ENCODE data around the gene EME1. TPM values are rescaled to one million over a fixed set of nuclear protein-coding genes. Genes with fewer than 3 reads are reported as not detected.

The EME1 gene, protein sequence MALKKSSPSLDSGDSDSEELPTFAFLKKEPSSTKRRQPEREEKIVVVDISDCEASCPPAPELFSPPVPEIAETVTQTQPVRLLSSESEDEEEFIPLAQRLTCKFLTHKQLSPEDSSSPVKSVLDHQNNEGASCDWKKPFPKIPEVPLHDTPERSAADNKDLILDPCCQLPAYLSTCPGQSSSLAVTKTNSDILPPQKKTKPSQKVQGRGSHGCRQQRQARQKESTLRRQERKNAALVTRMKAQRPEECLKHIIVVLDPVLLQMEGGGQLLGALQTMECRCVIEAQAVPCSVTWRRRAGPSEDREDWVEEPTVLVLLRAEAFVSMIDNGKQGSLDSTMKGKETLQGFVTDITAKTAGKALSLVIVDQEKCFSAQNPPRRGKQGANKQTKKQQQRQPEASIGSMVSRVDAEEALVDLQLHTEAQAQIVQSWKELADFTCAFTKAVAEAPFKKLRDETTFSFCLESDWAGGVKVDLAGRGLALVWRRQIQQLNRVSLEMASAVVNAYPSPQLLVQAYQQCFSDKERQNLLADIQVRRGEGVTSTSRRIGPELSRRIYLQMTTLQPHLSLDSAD
- total RNA-seq: 10 to 100 TPM in 1 of 4 donors, 1 to 10 TPM in 2, under 1 TPM in 1; 0.53 to 23.1 (median 1.9) TPM

DNA sequence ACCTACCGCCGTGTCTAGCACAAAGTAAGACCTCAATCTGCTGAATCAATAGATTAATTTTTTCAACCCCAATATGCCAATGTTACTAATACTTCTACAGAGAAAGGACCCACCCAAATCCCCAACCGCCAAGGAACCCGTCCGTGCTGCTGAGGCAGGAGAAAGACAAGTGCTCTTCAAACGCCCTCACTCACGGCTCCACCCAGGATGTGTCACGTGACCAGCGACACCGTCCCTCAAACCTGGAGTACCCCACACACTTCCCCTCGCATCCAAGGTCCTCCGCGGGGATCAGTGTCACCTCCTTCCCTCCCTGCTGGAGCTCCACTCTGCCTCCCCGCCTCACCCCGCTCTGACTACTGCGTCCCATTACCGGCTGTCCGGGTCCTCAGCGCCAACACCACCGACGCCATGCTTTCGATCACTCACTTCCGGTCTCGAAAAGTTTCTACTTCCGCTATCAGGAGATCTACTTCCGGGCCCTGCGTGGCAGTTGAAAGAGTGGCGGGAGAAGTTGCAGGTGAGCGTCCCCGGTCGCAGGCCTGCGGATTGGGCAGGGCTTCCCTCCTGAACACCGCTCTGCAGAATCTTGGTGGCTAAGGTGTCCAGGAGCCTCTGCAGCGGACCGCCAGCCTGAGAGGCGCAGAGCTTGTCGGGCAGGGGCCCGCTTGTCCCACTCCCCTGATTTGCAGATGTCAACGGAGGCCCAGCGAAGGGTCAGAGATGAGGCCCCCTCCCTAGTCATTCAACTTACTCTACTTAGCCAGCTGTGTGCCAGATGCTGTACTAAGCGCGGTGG lies at the start of gene EME1, which contains the start of gene MRPL27:
Gene EME1 (plus strand): TSS at position 472 of the 799 bp plus-strand sequence. CDS start 1,980 bp downstream, outside the sequence.
Gene MRPL27 (minus strand): TSS at position 427 of the 799 bp plus-strand sequence. CDS start 14 bp downstream, at position 413.
- Histone ChIP-seq H3K36me3 (peaks cover 0 to 27% (median 0%) of the 10 kb centered on the region in 3 donors), H3K4me3 (peak within 1 kb of the TSS; percentile 75 to 91 (median 84)), H3K9me3 (no peaks in the 10 kb centered on the region), H3K27ac (peak within 1 kb of the TSS; percentile 93 to 97 (median 94)), H3K27me3 (no peaks in the 10 kb centered on the region), H3K4me1 (peaks cover 0 to 21% (median 5%) of the 10 kb centered on the region in 4 donors)
- peak; percentile 90 to 95 (median 94) for DNase-seq
- TF ChIP-seq, protein P1, sequence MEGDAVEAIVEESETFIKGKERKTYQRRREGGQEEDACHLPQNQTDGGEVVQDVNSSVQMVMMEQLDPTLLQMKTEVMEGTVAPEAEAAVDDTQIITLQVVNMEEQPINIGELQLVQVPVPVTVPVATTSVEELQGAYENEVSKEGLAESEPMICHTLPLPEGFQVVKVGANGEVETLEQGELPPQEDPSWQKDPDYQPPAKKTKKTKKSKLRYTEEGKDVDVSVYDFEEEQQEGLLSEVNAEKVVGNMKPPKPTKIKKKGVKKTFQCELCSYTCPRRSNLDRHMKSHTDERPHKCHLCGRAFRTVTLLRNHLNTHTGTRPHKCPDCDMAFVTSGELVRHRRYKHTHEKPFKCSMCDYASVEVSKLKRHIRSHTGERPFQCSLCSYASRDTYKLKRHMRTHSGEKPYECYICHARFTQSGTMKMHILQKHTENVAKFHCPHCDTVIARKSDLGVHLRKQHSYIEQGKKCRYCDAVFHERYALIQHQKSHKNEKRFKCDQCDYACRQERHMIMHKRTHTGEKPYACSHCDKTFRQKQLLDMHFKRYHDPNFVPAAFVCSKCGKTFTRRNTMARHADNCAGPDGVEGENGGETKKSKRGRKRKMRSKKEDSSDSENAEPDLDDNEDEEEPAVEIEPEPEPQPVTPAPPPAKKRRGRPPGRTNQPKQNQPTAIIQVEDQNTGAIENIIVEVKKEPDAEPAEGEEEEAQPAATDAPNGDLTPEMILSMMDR (IDR thresholded peaks at IDR 0.05): peak in 1 of 6 experiments; percentile 2
- peak; percentile 25 to 57 for TF ChIP-seq POLR2A (IDR thresholded peaks at IDR 0.05)

DNA sequence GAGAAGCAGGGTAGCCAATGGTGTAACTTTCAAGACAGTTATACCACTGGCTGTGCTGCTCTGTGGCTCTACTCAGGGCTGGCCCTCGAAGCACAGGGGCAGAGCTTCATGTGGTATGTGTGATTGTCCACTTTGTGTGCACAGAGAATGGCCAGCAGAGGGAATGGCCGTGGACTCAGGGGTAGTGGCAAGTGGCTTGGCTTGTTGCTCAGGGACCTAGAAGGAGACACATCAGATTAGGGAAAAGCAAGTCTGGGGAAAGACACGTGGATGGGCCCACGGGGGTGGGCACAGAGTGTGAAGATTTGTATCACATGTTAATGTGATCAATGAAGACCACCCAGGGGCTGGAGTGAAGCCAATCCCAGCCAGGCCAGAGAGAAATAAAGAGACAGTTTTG lies 47.1 kb upstream of the EME1 start:
- DNase-seq: no peak
- Histone ChIP-seq H3K27ac (no peak overlapping the region), H3K4me1 (no peaks in the 10 kb centered on the region), H3K27me3 (no peaks in the 10 kb centered on the region), H3K36me3 (no peaks in the 10 kb centered on the region), H3K4me3 (no peak overlapping the region), H3K9me3 (no peaks in the 10 kb centered on the region)
- TF ChIP-seq, protein P1 (IDR thresholded peaks at IDR 0.05): no peak
- TF ChIP-seq POLR2A (IDR thresholded peaks at IDR 0.05): no peak

DNA sequence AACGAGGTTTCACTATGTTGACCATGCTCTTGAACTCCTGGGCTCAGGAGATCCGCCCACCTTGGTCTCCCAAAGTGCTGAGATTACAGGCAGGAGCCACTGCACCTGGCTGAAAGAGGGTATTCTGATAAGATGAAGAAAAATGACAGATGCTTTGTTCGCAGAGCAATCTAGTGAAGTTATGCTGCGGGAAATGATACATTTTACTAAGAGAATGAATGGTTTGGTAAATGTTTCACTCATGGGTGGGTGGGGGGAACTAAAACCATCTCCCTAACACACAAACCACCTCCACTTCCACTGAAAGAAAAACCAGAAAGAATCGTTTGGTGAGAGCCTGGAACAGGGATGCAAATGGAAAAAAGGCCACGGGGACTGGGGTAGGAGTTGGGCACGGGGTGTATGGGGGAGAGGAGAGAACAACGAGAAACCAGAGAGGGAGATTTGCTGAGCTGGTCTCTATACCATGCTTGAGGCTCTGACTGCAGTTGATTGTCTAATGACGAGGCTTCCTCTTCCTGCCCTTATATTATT lies 46.1 kb upstream of the EME1 start:
- Histone ChIP-seq H3K36me3 (no peaks in the 10 kb centered on the region), H3K9me3 (no peaks in the 10 kb centered on the region), H3K27ac (no peak overlapping the region), H3K27me3 (no peaks in the 10 kb centered on the region), H3K4me3 (no peak overlapping the region), H3K4me1 (no peaks in the 10 kb centered on the region)
- TF ChIP-seq, protein P1 (IDR thresholded peaks at IDR 0.05): no peak
- TF ChIP-seq POLR2A (IDR thresholded peaks at IDR 0.05): no peak
- DNase-seq: no peak

DNA sequence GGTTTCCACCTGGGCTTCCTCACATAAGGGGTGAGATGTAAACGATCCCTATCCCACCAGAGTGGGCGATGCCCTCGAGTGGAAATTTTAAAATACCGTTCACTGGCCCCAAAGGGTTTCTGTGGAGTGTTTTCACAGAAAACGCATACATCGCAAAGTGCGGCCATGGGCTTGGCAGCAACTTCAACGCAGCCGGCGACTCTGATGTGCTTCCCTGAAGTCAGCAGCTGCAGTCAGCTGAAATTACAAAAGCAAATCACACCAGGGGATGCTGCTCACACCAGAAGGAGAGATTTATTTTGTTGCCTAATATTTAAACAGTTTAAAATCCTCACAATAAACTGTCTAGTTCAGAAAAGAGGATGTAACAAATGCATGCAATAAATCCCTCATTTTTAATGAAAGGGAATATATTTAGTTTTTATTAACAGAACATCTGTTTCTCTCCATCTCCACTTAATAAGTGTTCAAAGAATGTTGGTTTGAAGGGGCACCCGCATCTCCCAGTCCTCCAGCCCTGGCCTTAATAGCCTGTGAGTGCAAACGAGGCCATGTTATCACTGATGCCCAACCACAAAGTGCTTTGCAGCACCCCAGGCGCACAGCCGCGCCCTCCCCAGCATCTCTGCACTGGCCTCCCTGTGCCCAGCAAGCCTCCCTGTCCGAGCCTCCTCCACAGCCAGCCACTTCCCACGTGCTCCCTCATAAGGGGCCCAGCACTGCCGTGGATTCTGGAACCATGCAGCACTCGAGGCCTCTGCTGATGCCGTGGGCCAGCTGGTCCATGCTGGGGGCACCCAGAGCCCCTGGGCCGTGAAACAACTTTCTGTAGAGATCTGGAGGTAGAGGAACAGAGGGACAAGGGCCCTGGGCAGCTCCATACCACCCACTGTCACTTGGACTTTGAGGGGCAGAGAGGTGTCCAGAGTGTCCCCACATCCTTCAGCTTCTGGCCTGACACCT lies 44.4 kb upstream of the EME1 start:
- TF ChIP-seq POLR2A (IDR thresholded peaks at IDR 0.05): no peak
- TF ChIP-seq, protein P1 (IDR thresholded peaks at IDR 0.05): no peak
- Histone ChIP-seq H3K27ac (no peak overlapping the region), H3K4me3 (no peak overlapping the region), H3K36me3 (no peaks in the 10 kb centered on the region), H3K4me1 (no peaks in the 10 kb centered on the region), H3K27me3 (no peaks in the 10 kb centered on the region), H3K9me3 (no peaks in the 10 kb centered on the region)
- no peak for DNase-seq
